Prostate gland (tissue), 2 donors: Measurements from ENCODE around the gene SLIT1. TPM values are rescaled to one million over a fixed set of nuclear protein-coding genes. Genes with fewer than 3 reads are reported as not detected.

Experiments
- DNase-seq: peaks from one replicate; pipeline ENCODE4 v3.0.0-alpha.2; 2019; ENCODE audit warnings: low spot score
- H3K27ac ChIP-seq, 2 donors: fragments of 200-600 bp; sonication (generic); 2 replicates each; pipeline ENCODE4 v1.5.1; 2017 to 2019
- H3K27me3 ChIP-seq: fragments of 200-600 bp; sonication (generic); replicated peaks from 2 replicates; pipeline ENCODE4 v1.5.1; 2019; ENCODE audit not compliant: insufficient read depth
- H3K36me3 ChIP-seq, 2 donors: fragments of 200-600 bp; sonication (generic); 1 replicate in 1 of 2; 2 replicates in 1 of 2; pipeline versions ENCODE4 v1.5.1 to v1.8.1; 2017 to 2019
- H3K4me1 ChIP-seq: fragments of 200-600 bp; sonication (generic); replicated peaks from 2 replicates; pipeline ENCODE4 v1.5.1; 2019
- H3K4me3 ChIP-seq, 2 donors: fragments of 200-600 bp; sonication (generic); 2 replicates each; pipeline ENCODE4 v1.5.1; 2017 to 2019
- H3K9me3 ChIP-seq: fragments of 200-600 bp; sonication (generic); 2 replicates; pipeline ENCODE4 v1.5.1; 2017
- POLR2A ChIP-seq: fragments of 450-650 bp; IDR thresholded peaks from one replicate; pipeline ENCODE4 v1.6.1; 2016; ENCODE audit warnings: antibody characterized with exemption, mild to moderate bottlenecking
- POLR2AphosphoS5 ChIP-seq: sonication (generic); formaldehyde crosslinking; IDR thresholded peaks from one replicate; pipeline ENCODE4 v1.6.1; 2017; ENCODE audit warnings: antibody characterized with exemption
- WGBS: methylation state at CpG from one replicate; pipeline ENCODE4 v1.1.5; 2018; 5-methylcytosine and 5-hydroxymethylcytosine counted together
- intact Hi-C: fragments of 100-400 bp; cut with DNase I; formaldehyde crosslinking; loops from one replicate; pipeline ENCODE4 v1.14.2; 2022
- total RNA-seq, 2 donors: library from RNA; depleted of rRNA; stranded (reverse); fragments of >200 nt; gene quantifications; one replicate each; pipeline ENCODE4 v1.1.0, GENCODE V29; 2016
- TF ChIP-seq, protein P1 (sequence below), 4 experiments: fragments of 200-600 bp in 2 of 4; fragments of 450-650 bp in 2 of 4; sonication (generic) in 2 of 4; IDR thresholded peaks; 1 replicate in 3 of 4; 2 replicates in 1 of 4; pipeline ENCODE4 v1.5.1; 2016 to 2019; ENCODE audit warnings: antibody characterized with exemption in 4 of 4, mild to moderate bottlenecking in 2 of 4, moderate library complexity in 2 of 4

SLIT1 gene
- total RNA-seq, 2 donors from 2014 or later, result 0.59 to 0.91 TPM

DNA sequence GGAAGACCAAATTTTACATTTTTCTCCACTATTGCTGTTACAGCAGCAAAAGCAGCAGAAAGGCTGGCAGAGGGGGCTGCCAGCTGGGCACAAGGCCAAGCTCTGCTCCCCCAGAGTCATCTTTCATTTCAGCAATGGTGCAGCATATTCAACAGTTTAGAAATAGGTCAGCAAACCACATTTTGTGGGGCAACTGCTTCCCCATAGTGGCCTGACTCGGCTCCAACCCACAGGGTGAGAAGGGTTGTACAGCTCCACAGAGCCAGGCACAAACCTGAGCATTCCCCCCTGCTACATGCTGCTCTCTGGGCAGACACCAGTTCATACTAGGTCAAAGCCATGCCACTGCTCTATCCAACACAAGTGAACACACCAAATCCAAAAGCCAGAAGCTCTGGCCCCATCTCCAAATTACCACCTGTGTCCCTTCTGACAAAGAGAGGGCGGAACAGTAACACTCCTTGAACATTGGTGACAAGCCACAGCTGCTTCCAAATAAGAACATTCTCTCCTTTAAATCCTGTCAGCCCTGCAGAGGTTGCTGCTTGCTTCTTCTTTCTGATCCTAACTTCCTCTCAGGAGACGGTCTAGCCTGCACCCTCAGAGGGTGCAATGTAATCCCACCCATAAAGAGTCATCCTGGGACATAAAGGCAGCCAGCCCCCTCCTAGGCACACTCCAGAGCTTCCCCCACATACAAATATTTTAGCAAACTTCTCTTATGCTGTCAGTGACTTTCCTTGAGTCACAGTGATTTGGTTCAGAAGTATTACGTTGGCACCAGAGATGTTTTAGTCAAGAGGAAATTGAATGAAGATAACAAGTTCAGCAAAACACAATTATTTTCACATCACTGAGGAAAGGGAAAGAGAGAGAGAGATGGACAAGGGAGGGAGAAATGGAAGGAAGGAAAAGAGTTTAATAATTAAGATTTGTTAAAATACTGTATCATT, 39.0 kb upstream of the SLIT1 start:
- no peak overlapping the region for H3K27ac ChIP-seq
- H3K4me1 ChIP-seq, result no peaks in the 10 kb centered on the region
- WGBS, result 79% methylated on average over 4 of the region's 4 CpGs
- H3K36me3 ChIP-seq, result no peaks in the 10 kb centered on the region
- TF ChIP-seq, protein P1, sequence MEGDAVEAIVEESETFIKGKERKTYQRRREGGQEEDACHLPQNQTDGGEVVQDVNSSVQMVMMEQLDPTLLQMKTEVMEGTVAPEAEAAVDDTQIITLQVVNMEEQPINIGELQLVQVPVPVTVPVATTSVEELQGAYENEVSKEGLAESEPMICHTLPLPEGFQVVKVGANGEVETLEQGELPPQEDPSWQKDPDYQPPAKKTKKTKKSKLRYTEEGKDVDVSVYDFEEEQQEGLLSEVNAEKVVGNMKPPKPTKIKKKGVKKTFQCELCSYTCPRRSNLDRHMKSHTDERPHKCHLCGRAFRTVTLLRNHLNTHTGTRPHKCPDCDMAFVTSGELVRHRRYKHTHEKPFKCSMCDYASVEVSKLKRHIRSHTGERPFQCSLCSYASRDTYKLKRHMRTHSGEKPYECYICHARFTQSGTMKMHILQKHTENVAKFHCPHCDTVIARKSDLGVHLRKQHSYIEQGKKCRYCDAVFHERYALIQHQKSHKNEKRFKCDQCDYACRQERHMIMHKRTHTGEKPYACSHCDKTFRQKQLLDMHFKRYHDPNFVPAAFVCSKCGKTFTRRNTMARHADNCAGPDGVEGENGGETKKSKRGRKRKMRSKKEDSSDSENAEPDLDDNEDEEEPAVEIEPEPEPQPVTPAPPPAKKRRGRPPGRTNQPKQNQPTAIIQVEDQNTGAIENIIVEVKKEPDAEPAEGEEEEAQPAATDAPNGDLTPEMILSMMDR (IDR thresholded peaks at IDR 0.05), result no peak
- no peak for TF ChIP-seq POLR2A
- no peak for TF ChIP-seq POLR2AphosphoS5
- no peak for DNase-seq
- no peaks in the 10 kb centered on the region for H3K9me3 ChIP-seq
- no peaks in the 10 kb centered on the region for H3K27me3 ChIP-seq
- intact Hi-C loops, result no loop called here
- H3K4me3 ChIP-seq, result no peak overlapping the region

DNA sequence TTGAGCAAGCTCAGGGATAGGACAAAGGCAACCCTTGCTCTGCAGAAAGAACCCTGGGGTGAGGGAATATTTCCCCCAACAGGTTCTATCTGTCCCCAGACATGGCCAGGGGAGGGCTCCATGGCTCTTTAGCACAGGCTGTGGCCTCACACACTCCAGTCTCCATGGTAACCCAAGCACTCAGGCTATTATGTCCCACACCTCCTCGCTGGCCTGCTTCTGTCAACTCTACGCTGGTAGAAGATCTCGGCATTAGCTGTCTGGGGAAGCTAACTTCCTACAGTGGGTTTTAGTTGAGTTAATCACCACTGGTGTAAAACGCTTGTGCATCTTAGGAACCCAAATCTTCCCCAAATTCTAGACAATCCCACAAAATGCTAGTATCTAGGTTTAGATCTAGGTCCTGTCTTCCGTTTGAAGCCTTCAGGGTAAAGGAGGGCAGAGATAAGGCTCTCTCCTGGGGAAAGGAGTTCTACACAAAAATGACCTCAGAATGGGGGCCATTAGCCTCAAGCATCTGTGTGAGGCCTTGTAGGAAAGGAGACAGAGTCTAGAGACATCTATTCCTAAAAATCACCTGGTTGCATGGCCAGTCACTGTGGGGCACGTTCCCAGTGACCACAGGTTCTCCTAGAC, 36.7 kb upstream of the SLIT1 start:
- 96% methylated on average over 6 of the region's 6 CpGs for WGBS
- no peaks in the 10 kb centered on the region for H3K4me1 ChIP-seq
- H3K27me3 ChIP-seq, result no peaks in the 10 kb centered on the region
- no peaks in the 10 kb centered on the region for H3K36me3 ChIP-seq
- H3K4me3 ChIP-seq, result no peak overlapping the region
- TF ChIP-seq POLR2A (no peak), POLR2AphosphoS5 (no peak)
- TF ChIP-seq, protein P1 (IDR thresholded peaks at IDR 0.05), result no peak
- no peak overlapping the region for H3K27ac ChIP-seq
- H3K9me3 ChIP-seq, result no peaks in the 10 kb centered on the region
- DNase-seq, result no peak
- intact Hi-C loops, result no loop called here

DNA sequence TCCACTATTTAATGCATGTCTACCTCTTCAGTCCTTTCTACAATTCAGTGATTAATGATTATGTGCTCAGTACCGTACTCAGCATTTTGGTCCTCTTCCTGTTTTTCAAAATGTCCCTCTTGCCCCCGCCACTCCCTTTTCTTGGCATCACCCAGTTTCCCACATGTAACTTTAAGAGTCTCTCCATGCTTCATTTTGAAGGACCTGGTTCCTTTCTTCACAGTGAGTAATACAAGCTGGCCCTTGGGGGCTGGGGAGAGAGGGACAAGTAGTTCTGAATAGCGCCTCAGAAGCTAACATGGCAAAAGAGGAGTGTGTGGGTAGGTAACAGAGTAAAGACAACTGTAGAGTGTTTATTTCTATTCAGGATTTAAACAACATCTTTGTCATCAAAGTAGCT, 34.6 kb upstream of the SLIT1 start:
- H3K4me3 ChIP-seq, result no peak overlapping the region
- WGBS, result 95% methylated on average over 3 of the region's 3 CpGs
- no peaks in the 10 kb centered on the region for H3K27me3 ChIP-seq
- no peaks in the 10 kb centered on the region for H3K4me1 ChIP-seq
- H3K9me3 ChIP-seq, result no peaks in the 10 kb centered on the region
- H3K27ac ChIP-seq, result no peak overlapping the region
- no peaks in the 10 kb centered on the region for H3K36me3 ChIP-seq
- intact Hi-C loops, result no loop called here
- DNase-seq, result no peak
- TF ChIP-seq POLR2AphosphoS5, result no peak
- TF ChIP-seq, protein P1 (IDR thresholded peaks at IDR 0.05), result no peak
- no peak for TF ChIP-seq POLR2A

DNA sequence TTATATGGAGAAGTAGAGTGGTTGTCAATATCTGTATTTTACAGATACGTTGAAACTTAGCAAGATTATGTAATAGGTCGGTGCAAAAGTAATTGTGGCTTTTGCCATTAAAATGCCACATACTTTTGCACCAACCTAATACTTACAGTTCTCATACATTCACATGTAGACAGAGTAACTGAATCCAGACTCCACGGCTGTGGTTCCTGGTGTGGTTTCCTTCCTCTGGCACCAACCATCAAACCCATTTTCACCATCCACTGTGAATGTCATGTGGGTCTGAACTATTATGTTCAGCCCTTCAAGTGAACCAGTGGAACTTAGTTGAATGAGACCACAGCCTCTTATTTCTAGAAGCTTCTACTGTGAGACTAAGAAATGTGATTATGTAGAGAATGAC, 31.5 kb upstream of the SLIT1 start:
- Histone ChIP-seq H3K27me3 (no peaks in the 10 kb centered on the region), H3K27ac (no peak overlapping the region), H3K9me3 (no peaks in the 10 kb centered on the region), H3K36me3 (no peaks in the 10 kb centered on the region), H3K4me3 (no peak overlapping the region), H3K4me1 (no peaks in the 10 kb centered on the region)
- 83% methylated on average over 3 of the region's 3 CpGs for WGBS
- TF ChIP-seq POLR2AphosphoS5 (no peak), POLR2A (no peak)
- TF ChIP-seq, protein P1 (IDR thresholded peaks at IDR 0.05), result no peak
- DNase-seq, result no peak
- intact Hi-C loops, result no loop called here
